Putamen (tissue), 1 donor: ENCODE data around the gene PDPR.
A peak's percentile ranks its signal among the peaks of the same experiment; 100 is the strongest.
"Not testable (repeated sequence)": the region's sequence is repeated elsewhere in the genome, so short reads cannot be mapped to it uniquely, and the experiment has no call there.

Experiments used
- DNase-seq: peaks from one replicate; pipeline ENCODE4 v3.0.0-alpha.2; 2016; ENCODE audit warnings: low spot score

PDPR gene

DNA sequence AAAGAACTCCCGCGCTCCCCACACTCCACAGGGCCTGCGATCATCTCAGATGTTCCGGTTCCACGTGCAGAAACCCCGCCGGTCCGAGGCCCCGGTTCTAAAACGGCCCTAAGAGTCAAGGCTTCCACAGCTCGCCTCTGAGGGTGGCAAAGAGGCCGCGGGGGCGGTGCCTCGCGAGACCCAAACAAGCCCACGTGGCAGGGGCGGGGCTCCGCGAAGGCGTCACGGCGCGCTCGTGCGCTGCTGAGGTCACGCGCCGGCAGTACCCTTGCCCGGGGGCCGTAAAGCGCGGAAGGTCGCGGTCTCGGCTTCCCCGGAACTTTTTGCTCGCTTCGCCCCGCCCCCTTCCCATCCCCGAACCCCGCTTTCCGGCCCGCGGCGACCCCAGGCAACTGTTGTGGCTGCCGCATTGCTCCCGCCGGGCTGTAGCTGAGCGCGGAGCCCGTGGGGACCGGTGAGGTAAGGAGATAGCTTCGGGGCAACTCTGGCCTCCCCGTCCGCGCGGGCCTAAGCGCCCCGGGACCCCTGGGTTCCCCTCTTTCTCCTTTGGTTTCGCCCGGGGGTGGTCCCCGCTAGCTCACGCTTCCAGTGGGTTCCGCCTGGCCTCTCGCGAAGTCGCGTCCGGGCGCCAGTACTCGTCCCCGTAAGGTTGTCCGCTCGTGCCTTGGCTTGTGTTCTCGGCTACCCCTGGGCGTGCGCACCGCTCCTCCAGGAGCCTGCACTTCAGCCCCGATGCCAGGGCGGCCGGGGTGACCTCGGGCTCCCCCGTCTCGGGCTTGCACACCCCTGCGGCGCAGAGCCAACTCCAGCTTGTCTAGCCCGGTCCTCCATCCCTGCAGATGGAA is at the start of gene PDPR:
PDPR (plus strand) TSS at position 351 of the 845 bp plus-strand sequence. CDS start 6,161 bp downstream, outside the sequence.
- DNase-seq = peak; percentile 86

DNA sequence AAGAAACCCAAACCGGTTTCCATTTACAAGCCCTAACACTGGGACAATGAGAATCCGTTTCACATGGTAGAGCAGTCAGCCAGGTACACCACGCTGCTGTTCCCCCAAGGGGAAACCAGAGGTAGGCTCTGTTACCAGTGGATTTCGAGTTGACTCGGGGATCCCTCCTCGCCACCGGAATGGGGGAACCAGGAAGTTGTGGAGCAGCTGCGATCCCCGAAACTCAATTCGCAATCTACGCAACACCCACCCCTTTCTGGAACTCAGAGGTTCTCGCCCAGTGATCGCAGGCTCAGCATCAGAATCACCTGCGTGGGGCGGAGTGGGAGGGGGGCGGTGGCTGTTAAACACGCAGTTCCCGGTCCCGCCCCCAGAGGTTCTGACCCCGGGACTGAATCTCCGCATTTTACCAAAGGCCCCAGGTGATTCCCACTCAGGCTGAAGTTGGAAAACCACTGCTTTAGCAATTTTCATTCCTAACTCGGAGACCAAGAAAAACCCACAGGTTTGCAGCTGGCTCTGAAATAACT is 49.2 kb upstream of the PDPR start:
- DNase-seq = peak; percentile 36

GRCh38 chr16:70065376-70065745 is 48.8 kb upstream of the PDPR start:
- not testable (repeated sequence) for DNase-seq

DNA sequence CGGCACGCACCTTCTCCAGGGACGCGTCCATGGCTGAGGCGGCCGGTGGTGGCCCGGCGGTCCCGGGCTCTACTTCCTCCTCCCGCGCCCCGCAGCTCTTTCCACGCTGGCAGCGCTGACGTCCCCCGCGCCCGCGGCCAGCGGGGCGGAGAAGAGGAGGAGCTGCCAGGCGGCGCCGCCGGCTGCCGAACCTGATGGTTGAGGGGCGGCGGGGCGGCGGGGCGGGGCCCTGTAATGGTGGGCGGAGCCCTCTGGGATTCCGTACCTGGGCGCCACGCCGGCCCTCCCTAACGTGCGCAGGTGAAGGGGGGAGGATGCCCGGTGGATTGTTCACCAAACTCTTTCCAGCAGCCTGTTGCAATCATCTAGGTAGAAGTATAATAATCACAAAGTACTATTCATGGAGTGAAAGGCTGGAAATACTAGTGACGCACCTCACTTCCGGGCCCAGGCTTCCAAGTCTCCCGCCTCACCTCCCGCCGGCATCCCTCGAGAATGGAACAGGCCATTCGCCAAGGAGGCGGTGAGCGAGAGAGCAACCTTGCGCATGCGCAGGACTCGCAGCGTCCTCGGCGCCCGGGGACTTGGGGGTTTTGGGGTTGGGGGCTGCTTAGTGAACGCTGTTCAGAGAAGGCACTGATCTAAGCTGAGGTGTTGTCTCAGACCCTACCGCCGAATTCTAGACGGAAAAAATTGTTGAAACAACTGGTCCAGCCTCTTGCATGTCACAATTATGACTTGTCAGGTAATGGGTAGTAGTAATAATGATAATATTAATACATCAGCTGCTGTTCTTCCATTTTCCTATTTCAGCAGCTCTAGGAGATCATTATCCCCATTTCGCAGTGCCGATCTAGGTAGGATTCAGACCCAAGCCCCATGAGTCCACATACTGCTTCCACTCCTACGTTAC is 48.1 kb upstream of the PDPR start:
- peak; percentile 86 for DNase-seq

- DNase-seq = not testable (repeated sequence)
Measured at GRCh38 chr16:70066751-70067150, 47.4 kb upstream of the PDPR start.

- not testable (repeated sequence) for DNase-seq
Measured at GRCh38 chr16:70079081-70079480, 35.1 kb upstream of the PDPR start.

DNA sequence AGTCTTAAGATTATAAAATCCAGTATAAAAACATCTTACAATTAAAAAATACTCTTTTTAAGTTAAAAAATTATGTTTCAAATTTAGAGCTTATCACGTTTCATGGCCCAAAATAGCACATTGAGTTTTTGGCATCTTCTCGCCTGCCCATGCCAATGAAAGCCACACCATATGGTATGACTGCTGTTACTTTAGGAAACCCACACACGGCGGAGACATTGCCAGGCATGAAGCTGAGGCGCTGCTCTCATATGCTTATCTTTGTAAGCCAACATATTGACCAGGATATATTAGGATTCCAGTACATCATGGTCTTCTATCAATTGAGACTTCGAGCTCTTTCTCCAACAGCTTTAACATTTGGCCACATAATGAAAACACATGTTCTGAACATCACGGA is 32.9 kb upstream of the PDPR start:
- not testable (repeated sequence) for DNase-seq

DNA sequence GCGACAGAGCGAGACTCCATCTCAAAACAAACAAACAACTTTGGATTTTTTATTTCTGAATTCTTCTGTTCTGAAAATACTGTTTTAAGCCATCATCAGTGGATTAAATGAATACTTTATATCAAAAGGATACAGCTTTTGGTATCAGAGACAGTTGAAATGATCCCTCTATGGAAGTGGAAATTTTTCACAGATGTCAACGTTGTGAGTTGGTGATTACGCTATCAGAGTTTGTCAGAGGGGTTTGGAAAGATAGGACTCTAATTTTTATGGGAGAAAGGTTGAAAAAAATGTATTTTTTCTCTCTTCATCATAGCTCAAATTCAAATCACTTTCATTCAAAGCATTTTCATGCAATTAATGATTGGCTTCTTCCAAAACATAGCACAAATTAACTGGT is 30.2 kb upstream of the PDPR start:
- DNase-seq = not testable (repeated sequence)

DNA sequence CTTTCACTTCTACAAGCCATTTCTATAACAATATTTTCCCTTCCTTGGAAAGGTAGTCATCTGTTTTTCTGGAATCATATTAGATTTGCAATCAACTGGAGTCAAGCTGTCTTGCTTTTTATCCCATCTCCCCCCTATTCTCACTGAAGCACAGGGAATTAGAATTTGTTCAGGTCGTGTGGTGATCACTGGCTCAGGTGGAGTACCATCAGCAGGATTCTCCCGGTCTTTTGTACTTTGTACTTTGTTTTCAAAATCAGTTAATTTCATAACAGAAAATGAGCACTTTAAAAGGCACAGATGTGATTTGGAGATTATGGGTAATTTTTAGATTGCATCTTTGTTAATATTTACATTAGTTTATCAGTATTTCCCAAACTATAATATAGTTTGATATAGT is 26.0 kb upstream of the PDPR start:
- DNase-seq = not testable (repeated sequence)

DNA sequence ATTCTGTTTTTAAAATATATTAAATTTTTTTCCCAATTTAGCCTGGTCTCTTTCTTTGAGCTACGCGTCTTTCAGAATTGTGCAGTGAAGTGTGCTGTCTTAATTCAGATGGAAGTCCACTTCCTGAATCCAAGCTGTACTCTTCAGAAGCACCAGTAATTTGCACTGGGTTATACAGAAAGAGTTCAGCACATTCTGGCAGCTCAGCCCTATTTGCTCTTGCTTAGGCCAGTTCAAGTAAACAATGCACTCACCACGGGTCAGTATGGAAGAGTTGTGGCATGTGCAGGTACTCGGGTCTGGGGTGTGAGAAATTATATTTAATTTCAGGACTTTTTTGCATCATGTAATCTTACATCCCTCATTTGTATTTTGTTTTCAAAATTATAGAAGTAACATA is 25.3 kb upstream of the PDPR start:
- not testable (repeated sequence) for DNase-seq

DNA sequence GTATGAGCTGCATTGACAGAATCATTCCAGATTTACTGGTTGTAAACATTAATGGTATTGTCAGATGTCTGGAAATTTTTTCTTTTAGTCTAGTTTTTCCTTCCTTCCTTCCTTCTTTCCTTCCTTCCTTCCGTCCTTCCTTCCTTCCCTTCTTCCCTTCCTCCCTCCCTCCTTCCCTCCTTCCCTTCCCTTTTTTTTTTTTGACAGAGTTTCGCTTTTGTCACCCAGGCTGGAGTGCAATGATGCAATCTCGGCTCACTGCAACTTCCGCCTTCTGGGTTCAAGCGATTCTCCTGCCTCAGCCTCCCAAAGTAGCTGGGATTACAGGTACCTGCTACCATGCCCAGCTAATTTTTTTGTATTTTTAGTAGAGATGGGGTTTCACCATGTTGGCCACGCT is 24.8 kb upstream of the PDPR start:
- not testable (repeated sequence) for DNase-seq

DNA sequence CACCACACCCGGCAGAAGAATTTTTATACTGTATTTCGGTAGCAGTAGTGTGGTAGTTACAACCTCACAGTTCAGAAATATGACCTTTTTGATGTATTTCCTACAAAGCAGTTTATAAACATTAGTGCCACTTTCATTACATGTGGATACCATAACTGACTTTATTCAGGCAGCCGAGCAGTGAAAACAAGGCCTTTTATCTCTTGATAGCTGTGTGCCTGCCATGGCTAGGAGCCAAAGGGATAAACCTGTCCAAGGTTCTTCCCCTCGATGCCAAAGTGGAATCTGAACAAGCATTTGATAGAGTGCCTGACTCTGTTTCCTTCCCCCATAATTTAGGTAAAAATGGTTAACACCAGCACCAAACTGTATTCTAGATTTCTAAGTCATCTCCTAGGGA is 23.0 kb upstream of the PDPR start:
- not testable (repeated sequence) for DNase-seq

GRCh38 chr16:70094096-70094495 is 20.0 kb upstream of the PDPR start:
- not testable (repeated sequence) for DNase-seq

GRCh38 chr16:70109583-70110279 is 4.4 kb upstream of the PDPR start:
- DNase-seq = not testable (repeated sequence)

DNA sequence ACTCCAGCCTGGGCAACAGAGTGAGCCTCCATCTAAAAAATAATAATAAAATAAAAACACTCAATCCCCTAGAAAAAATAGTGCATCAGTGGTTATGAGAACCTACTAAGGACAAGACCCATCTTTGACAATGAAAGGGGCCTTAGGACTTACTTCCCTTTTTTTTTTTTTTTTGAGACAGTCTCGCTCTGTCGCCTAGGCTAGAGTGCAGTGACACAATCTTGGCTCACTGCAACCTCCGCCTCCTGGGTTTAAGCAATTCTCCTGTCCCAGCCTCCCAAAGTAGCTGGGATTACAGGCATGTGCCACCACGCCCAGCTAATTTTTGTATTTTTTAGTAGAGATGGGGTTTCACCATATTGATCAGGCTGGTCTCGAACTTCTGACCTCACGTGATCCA is 2.0 kb upstream of the PDPR start:
- DNase-seq = not testable (repeated sequence)

GRCh38 chr16:70113599-70113981 is 542 bp upstream of the PDPR start:
- not testable (repeated sequence) for DNase-seq

DNA sequence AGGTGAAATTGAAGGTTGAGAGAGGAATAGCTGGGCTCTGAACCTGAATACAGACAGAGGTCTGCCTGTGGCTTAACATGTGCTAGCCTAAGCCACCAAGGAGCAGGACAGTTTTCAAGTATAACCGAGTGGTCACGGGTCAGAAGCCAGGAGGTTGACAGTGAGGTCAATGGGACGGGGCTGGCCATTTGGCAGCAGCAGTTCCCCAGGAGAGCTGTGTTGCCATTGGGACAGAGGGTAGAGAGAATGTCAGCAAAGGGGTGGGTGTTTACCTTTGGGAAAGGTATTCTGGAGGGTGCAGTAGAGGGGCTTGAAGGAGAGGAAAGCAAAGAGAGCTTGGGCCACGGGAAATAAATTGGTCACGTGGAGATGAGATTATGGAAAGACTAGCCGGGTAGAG is 4.2 kb downstream of the PDPR start:
- DNase-seq = not testable (repeated sequence)

DNA sequence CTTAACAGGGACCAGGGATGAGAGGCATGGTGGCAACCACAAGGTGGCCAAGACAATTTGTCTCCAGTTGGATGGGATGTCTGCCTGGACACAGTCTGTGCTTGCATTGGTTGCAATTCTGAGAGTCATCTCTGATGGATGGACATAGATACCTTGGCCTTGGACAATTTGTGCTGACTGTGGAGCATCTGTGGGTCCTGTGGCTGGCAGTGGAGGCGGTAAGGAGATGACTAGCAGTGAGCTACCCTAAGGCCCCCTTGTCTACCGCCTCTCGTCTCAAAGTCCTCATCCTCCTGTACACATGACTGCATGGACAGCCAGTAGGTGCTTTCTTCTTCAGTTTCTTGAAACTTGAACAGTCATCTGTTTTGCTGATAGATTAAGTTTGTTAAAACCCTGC is 4.6 kb downstream of the PDPR start:
- DNase-seq = not testable (repeated sequence)

DNA sequence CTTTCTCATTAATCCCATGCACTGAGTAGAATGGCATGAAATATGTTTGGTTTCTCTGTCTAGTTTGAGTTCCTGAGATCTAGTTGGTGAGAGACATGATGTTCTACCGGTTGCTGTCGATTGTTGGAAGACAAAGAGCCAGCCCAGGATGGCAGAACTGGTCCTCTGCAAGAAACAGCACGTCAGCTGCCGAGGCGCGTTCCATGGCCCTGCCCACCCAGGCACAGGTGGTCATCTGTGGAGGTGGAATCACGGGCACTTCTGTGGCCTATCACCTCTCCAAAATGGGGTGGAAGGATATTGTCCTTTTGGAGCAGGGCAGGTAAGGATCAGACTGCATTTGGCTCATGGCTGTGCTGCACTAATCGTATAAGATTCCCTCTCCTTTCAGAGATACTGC is 6.3 kb downstream of the PDPR start:
- DNase-seq = not testable (repeated sequence)

- DNase-seq = not testable (repeated sequence)
Measured at GRCh38 chr16:70123822-70124221, 9.7 kb downstream of the PDPR start.

DNA sequence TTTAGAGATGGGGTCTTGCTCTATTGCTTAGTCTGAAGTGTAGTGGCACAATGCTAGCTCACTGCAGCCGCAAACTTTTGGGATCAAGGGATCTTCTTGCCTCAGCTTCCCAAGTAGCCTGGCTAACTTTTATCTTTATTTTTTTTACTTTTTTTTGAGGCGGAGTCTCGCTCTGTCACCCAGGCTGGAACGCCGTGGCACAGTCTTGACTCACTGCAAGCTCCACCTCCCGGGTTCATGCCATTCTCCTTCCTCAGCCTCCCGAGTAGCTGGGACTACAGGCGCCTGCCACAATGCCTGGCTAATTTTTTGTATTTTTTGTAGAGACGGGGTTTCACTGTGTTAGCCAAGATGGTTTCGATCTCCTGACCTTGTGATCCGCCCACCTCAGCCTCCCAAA is 12.1 kb downstream of the PDPR start:
- not testable (repeated sequence) for DNase-seq

DNA sequence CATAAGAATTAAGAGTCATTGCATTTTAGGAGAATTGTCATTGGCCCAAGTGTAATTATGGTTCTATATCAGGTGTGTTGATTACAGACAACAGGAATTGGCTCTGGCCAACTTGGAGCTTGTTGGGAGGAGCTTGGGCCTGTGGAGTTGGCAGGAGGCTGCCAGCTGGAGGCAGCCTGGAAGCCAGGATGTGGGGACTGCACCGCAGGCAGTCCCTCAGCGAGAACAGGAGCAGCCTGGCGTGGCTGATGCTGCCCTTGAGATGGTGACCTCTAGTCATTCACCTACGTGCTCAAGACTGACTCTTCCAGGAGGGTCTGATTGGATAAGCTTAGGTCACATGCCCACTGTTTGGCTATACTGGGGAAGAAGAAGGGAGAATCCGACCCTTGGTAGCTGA is 13.6 kb downstream of the PDPR start:
- not testable (repeated sequence) for DNase-seq
